Activated CD8-positive, alpha-beta memory T cell treated with anti-CD3 and anti-CD28 coated beads for 48 hours (primary cell): ENCODE results near the gene PTPRN.

Experiments used
- DNase-seq, 3 experiments: peaks; one replicate each; pipeline ENCODE4 v3.0.0-alpha.2; 2020; ENCODE audit warnings: low read depth in 2 of 3, low spot score in 2 of 3

The PTPRN gene

DNA sequence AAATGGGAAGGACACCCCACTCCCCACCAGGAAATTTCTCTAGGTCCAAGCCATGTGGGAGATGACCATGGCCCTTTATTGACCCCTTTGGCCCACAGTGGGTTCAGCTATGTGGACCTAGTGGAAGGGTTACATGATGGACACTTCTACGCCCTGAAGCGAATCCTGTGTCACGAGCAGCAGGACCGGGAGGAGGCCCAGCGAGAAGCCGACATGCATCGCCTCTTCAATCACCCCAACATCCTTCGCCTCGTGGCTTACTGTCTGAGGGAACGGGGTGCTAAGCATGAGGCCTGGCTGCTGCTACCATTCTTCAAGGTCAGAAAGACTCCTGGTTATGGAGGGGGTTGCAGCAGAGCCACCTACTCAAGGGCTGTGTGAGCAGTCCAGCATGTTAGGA, 62.6 kb downstream of the PTPRN start:
- DNase-seq, result no peak

DNA sequence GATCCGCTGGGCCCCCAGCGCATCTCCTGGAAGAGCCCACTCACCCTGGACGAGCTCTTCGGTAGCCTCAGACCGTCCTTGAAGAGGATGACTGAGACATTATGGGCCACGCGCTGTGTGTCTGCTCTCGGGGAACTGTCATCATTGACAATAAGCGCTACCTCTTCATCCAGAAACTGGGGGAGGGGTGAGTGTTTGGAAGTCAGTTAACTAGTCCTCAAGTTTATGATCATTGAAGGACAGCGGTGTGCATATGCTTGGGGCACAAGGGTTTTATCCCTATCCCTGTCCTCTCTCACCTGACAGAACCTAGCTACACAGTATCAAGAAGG, 63.3 kb downstream of the PTPRN start:
- DNase-seq, result no peak

- peak; percentile 83 to 93 (median 93) for DNase-seq
Observed at GRCh38 chr2:219245148-219245898, 63.9 kb downstream of the PTPRN start, which contains the start of the genes GLB1L and STK16. Gene GLB1L (minus strand): TSS chr2:219245444. CDS start chr2:219243573, 1,871 bp downstream. Gene STK16 (plus strand): TSS chr2:219245479. CDS start chr2:219246000, 521 bp downstream.

DNA sequence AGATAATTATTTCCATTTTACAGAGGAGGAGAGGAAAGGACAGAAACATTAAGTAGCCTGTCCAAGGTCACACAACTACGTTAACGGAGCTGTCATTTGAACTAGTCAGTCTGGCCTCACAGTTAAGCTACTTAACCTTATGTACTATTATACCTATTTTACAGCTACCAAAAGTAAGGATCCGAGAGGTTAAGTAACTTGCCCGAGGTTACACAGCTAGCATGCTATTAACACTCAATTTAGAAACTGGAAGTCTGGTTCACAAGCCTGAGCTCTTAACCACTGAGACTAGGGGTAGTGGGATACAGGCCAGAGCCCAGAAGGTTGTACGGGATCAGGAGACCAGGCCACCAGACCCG, 64.4 kb downstream of the PTPRN start:
- DNase-seq, result no peak

GRCh38 chr2:219243291-219243761, 65.9 kb downstream of the PTPRN start:
- no peak for DNase-seq
